NCI-H1048 (cell line): ENCODE results near the gene SEPTIN7.
"Not testable (repeated sequence)": the region's sequence is repeated elsewhere in the genome, so short reads cannot be mapped to it uniquely, and the experiment has no call there.

Experiments
- DNase-seq: peaks from one replicate; lab custom pipeline; 2025; lab: John Stamatoyannopoulos, UW

The SEPTIN7 gene

DNA sequence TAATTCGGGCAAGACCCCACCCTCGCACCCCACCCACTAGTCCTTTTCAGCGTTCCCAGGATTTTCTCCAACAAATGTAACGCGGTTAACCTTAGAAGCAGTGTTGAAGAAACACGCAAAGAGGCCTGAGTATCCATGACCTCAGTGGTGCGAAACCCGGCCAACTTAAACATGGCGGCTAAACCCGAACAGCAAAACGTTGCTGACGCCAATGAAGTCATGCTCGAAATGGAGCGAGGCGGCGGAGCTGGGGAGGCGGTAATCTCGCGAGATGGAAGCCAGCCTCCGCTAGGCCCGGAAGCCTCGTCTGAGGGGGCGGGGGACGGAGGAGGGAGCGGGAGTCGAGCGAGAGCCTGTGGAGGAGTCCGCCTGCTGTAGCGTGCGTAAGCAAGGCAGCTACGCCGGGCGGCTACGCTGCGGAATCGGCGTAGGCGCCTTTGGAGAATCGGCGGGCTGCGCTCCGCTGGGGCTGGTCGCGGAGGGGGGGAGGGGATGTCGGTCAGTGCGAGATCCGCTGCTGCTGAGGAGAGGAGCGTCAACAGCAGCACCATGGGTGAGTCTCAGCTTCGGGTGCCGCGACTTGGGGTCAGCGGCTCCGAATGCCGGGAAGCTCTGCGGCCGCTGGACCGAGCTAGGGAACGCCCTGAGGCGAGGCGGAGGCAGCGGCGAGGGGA is at the start of gene SEPTIN7:
Gene SEPTIN7, plus strand, starts transcription at position 340 of the 674 bp plus-strand sequence. Its CDS starts 153 bp downstream, at position 493.
- peak; percentile 93 for DNase-seq

DNA sequence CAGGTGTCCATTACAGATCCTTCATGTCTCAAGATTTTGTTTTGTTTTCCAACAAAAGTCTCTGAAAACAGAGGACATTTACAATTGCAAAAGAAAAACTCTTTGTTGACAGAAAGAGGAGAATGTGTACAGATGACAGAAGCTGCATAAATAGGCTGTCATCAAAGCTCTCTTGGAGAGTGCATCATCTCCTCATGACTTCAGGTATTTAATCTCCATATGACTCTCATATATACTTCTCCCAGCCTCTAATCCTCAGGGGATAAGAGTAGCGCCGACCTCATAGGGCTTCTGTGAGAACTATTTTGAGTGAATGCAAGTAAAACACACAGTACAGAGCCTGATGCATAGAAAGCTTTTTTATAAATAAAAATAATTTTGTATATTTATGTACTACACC is 48.1 kb upstream of the SEPTIN7 start:
- DNase-seq: no peak

DNA sequence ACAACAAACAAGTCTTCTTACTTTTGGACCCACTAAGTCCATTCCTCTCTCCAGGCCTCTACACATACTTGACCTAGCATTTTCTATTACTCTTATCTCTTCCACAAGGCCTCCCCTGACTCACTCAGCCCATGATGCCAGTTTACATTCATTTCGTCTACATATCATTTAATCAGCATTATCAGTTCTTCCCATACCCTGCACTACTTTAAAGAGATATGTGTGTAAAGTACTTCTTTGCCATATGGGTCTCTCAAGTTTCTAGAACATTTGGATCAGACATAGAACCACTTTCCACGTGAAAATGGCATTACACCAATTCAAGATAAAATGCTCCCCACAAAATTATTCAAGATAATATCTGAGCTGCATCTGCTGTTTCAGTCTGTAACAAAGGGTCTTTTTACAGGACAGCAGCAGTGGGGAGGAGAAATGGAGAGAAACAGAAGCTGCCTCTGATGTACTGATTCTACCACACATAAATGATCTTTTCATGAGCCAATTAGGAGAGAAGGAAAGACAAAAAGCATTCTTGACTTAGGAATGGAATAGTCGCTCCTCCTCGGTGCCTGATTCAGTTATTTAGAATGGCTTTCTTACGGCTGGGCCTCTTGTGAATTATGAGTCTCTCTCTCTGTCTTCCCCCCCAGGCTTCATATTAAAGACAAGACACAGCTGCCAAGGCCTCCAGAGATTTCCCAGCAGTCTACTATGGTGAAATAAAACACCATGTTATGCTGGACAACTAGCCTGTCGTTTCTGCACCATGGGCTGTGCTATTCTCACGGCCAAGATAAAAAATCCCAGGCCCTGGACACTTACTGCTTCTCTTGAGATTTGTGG is 46.9 kb upstream of the SEPTIN7 start:
- DNase-seq: no peak

DNA sequence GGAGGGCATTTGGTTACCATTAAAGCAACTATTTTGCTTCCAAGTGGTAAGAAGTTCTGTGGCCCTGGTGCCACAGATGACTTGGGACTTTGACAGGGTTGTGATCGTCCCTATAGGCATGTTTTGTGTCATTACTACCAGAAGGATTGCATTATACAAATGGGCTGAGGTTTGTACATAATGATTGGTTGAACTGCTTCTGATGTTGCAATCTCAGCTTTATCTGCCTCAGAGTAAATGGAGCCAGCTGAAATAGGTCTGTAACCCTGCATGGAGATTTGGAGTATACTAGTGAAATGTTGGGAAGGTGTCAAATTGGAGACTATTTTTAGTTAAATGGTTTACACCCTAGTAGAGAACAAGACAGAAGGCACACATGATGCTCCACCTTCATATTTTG is 46.1 kb upstream of the SEPTIN7 start:
- no peak for DNase-seq

DNA sequence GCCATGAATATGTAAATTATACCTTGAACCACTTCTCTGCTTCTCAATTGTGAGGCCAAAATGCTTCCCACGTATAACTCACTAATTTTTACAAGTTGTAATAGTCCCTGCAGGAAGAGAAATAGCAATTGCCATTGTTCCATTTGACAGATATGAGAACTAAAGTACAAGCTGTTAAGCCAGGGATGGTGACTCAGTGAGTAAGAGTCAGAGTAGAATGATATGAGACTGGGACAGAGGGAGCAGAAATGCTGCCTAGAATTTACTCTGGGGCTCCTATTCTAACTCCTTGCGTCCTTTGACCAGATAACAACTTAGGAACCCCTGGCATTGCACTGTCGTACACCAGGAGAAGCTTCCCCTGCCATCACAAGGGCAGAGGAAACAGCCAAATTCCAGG is 45.1 kb upstream of the SEPTIN7 start:
- no peak for DNase-seq

DNA sequence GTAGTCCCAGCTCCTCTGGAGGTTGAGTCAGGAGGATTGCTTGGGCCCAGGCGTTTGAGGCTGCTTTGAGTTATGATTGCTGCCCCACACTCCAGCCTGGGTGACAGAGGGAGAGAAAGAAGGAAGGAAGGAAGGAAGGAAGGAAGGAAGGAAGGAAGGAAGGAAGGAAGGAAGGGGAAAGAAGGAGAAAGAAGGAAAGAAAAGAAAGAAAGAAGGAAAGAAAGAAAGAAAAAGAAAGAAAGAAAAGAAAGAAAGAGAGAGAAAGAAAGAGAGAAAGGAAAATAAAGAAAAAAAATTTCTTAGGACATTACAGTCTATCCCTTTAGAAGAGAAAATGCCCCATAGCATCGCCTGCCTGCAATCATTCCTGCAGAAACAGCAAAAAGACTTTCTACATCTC is 44.4 kb upstream of the SEPTIN7 start:
- not testable (repeated sequence) for DNase-seq

DNA sequence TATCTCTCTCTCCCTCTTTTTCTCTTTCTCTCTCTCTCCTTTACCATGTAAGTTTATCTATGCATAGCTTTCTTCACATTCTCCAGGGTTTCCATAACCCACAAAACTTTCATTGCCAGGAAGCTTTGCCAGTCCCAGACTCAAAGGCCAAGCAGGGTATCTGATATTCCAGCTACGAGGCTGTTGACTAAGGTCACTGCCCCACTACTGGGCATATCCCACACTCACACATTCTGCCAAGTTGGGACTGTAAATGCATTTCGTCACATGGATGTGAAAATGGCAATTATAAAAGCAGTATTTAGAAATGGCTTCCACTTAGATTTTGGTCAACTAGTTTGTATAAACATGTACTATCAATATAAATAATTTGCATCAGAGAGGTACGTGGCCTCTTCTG is 43.3 kb upstream of the SEPTIN7 start:
- DNase-seq: no peak

DNA sequence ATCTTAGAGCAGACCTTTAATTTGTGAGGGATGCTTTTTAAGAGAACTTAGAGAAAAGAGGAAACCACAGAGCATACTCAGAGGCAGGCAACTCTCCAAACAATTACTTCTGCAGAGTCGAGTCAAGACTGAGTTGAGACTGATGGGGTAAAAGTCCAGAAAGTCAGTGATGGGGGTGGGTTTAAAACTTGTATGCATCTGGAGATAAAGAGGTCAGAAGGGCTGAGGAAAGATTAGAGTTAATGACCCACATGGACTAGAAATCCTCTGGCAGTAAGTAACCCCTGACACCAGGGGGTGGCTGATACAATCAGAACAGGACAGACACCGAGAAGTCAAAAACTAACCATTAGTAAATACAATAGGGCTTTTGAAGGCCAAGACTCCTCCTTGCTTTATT is 42.4 kb upstream of the SEPTIN7 start:
- no peak for DNase-seq

DNA sequence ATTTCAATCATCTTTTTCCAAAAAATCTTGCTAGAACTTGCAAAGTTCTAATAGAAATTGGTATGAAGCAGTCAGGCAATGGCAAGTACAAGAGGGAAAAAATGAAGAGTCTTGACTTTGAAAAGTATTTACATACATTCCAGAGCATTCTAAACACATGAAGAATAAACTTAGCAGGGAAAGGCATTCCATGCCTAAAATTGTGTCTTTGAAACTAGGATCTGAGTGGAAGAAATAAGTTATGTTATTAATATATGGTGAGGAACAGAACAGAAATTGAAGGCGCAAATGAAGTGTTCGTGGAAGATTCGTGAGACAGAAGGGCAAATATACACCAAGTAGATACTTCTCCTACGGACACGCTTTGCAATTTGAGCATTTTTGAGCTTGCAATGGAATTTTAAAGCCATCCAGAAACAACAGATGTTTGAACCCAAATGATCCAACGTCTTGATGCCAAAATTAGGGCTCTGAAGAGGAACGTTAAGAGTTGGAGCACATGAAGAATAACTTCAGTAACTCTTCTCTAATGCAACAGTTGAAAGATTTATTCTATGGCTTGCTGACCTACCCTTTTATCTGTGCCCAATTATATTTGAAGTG is 40.6 kb upstream of the SEPTIN7 start:
- DNase-seq: no peak

DNA sequence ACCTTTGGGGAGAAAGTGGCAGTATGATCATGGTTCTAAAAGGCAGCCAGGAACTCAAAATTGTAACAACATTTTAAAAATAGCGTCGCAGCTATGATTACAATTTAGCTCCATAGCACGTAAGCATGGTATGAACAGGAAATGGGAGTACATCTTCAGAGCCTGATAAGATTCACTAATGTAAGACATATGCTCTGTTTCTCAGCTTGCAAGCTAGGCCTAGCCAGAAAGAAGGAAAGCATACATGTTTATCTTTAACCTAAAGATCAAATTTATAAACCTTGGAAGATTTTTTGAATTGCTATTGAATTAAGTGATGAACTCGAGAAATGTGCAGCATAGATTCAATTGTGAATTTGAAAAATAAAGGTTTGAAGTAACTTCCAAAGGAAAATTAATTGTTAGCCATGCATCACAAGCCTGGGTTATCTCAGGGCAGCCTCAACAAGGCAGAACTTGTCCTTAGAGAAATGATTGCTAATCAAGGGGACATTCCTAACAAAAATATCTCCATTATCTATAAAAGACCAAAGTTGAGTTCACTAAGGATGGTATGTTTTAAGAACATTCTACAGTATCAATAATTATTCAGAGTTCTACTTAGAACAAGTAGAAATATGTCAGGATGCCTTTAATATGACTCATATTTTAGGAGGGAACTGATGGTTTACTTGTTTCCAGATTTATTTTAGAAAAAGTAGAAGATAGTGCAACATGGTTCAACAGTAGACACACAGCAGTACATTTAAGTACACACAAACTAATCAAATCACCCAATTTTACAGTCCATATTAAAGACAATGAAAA is 38.8 kb upstream of the SEPTIN7 start:
- DNase-seq: no peak

DNA sequence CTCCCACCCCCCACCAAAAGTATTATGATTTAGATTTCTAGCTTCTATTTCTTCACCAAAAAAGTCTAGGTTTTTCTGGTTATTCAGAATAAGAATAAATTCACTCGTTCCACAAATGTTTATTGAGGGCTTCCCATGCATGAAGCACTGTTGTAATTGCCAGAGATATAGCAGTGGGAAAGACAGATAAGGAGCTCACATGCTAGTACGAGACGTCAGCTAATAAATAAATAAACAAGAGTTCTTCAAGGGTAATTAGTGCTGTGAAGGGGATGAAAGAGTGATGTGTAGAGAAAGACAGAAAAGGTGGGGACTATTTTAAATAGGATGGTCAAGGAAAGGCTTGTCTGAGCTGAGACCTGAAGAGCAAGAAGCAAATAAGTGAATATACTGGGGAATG is 38.1 kb upstream of the SEPTIN7 start:
- DNase-seq: no peak

DNA sequence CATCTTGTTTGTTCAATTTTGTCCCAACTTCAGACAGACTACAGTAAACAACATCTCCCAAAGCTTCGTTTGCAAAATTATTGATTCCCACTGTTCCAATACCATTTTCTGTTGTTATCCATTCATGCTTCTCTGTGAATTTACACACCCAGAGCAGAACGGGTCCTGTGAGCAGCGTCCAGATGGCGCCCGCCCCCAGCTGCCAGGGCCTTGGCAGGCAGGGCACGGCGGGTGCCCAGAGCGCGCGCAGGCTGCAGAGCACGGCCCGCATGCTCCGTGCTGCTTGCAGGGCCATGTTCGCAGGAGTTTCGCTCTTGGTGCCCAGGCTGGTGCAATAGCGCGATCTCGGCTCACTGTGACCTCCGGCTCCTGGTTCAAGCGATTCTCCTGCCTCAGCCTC is 32.5 kb upstream of the SEPTIN7 start:
- DNase-seq: no peak

DNA sequence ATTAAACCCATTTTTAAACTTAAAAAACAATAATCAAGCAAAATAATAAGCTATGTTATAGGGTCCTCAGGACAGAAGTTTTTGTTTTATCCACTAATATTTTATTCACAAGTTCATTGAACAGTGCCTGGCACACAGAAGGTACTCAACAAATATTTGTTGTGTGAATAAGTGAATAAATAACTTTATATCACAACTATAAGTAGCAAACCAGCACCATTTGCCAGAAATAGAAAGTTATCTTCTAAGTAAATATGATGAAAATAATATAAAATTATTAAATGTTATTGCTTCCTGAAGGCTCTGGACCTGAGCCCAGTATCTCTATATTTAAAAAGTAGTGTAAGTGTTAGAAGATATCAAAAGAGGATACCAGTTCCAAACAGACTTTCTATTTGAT is 29.1 kb upstream of the SEPTIN7 start:
- no peak for DNase-seq

DNA sequence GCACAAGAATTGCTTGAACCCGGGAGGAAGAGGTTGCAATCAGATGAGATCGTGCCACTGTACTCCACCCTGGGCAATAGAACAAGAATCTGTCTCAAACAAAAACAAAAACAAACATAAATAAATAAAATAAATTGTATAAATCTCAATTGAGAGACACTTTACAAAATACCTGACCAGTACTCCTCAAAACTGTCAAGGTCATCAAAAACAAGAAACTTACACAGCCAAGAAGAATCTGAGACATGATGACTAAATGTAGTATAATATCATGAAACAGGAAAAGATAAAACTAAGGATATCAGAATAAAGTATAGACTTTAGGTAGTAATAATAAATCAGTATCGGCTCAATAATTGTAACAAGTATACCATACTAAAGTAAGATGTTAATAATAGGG is 26.9 kb upstream of the SEPTIN7 start:
- no peak for DNase-seq

DNA sequence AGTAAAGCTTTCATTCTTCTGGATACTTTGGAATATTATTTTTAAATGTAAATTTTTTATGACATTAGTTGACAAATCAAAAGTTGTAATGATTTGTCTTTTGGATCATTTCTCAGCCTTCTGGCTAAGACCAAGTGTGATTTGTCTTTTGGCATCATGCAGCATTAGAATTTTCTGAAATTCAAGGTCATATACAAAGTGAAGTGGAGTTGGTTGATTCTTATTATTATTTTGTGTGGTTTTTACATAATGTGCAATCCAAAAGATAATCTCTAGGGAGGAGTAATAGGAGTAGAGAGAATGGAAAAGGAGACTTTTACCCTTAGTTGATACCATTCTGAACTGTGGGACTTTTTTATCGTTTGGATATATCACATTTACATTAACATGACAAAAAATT is 24.2 kb upstream of the SEPTIN7 start:
- no peak for DNase-seq

DNA sequence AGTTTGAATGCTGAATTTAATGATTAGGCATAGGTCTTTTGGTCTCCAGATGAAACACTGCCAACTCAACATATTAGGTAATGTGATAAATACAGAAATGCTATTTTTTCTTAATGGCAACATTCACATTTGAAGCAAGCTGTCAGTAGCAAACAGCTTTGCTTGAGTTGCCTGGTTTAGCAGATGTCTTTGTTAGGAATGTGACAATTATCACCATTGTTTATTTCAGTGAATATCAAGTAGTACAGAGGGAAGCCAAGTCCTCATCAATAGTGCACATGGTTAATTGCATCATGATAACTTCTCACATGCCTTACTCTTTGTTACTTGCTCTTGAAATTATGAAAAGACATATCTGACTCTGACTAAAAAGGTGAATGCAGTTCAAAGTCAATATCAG is 23.7 kb upstream of the SEPTIN7 start:
- DNase-seq: no peak

DNA sequence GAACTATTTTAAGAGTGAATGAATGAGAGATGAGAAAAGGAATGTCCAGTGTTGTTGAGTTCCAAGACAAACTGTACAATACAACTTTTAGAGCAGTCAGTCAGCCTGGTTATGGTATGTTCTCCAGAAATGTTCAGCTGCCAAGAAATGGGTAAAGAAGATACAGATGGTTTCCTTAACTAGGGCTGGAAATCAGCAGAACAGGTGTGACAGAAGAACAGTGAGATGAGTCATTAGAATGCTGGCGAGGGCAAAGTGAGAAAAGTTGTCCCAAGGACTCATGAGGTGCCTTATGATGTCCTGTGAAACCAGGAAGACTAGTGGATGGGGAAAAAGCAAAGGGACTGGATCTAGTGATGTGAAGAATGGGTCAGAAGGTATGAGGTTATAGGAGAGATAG is 20.8 kb upstream of the SEPTIN7 start:
- no peak for DNase-seq

DNA sequence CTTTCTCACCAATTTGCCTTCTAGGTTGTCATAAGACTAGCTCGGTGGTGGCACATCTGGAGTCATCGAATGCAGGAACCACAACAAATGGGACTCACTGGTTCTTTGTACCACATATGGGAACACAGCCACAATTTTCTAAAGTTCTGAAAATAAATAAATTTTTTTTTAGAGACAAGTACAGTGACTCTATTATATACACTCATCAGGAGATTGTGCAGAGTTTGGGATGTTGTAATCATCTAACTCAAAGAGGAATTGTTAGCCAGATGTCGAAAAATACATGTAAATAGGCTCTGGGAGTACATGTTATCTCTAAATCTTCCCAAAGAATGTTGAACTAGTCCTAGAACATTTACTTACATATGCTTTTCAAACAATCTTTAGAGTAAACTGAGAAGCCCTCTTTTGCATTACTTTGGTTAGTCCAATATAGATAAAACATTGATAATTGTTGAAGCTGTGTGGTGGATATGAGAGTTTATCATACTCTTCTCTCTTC is 19.6 kb upstream of the SEPTIN7 start:
- DNase-seq: no peak

DNA sequence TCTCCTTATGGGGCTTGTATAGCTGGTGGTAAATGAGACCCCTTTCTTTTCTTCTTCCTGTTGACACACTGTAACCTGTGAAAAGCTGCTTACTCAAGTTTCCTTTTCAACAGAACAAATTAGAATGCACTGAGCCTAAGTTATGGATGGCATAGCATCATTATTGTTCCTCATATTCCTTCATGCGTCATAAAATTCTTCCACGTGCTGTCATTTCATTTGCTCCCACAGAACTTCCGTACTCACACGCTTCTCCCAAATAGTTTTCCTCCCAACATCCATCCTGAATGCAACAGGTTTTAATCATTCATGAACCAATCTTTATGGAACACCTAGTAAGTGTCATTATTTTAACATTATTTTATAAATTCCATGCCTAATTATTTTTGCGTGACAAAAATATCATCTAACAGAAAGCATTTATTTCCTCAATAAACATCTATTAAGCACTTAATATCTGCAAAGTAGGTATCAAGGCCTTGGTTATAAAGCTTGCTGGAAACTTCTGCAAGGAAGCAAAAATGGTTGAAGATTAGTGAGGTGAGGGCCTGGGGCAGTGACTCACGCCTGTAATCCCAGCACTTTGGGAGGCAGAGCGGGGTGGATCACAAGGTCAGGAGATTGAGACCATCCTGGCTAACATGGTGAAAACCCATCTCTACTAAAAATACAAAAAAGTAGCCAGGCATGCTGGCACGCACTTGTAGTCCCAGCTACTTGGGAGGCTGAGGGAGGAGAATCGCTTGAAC is 18.9 kb upstream of the SEPTIN7 start:
- no peak for DNase-seq

DNA sequence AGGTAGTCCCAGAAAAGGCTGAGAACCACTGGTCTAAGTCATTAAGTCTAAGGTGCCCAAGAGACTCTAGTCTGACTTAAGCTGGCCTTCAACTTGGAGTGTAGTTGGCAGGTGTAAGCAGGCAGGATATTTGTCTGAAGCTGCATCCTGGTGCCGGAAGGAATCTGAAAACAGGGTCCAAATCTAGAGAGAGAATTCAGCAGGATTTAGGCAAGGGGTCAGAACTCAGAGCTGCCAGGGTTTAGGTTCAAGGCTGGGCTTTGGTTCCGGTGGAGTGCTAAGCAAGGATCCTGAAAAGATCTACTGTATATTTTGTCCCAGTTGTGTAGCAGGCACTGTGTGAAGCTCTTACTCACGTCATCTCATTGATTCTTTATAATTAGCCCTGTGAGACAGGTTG is 16.5 kb upstream of the SEPTIN7 start:
- no peak for DNase-seq

DNA sequence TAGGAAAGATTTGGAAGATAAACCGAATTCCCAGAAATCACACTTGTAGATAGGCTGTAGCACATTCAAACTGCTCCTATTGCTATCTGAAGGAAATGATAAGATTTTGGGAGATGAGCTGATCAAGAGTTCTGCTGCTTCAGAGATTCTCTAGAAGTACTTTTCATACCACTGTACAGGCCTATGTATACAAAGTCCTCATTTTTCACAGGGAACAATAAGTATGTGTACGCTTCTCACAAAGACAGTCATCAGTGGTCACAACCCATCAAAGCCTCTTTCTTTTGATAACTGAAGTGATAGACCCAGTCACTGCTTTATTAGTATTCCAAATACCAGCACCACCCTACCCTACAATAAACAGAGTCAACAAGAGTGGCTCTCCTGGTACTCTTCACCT is 15.6 kb upstream of the SEPTIN7 start:
- no peak for DNase-seq
